GM12878 (cell line): ENCODE measurements around the gene VSTM2B. TPM values are rescaled to one million over a fixed set of nuclear protein-coding genes. Genes with fewer than 3 reads are reported as not detected.

Experiments
- ATAC-seq: fragments of 200-7000 bp; cut with Tn5 transposase; 3 replicates; pipeline ENCODE4 v1.9.1; 2020; ENCODE audit warnings: mild to moderate bottlenecking, moderate library complexity
- BruUV-seq: library from RNA; stranded (reverse); fragments of 400-500 nt; replicated peaks from 2 replicates; lab custom pipeline; 2021; lab: Mats Ljungman, UMichigan
- CTCF ChIA-PET: fragments of 300-600 bp; sonication (Branson Sonifier 250); formaldehyde crosslinking; extraction: SDS; loops from one replicate; lab custom pipeline; 2021; ENCODE audit warnings: inconsistent platforms; lab: Yijun Ruan, JAX
- POLR2A ChIA-PET: fragments of 350-600 bp; formaldehyde crosslinking; extraction: SDS; loops from one replicate; lab custom pipeline; 2021; ENCODE audit warnings: inconsistent platforms; lab: Charles Lee
- RAD21 ChIA-PET: fragments of 300-600 bp; sonication (Branson Sonifier 250); formaldehyde crosslinking; loops from one replicate; lab custom pipeline; 2023; ENCODE audit warnings: antibody characterized with exemption; ENCODE audit not compliant: unreplicated experiment; lab: Charles Lee
- SMC1A ChIA-PET: fragments of 300-600 bp; sonication (Branson Sonifier 250); formaldehyde crosslinking; loops from one replicate; lab custom pipeline; 2023; ENCODE audit not compliant: unreplicated experiment, uncharacterized antibody; lab: Charles Lee
- DNase-seq: peaks from one replicate; pipeline ENCODE4 v3.0.0-alpha.2; 2011; ENCODE audit warnings: low read depth, low spot score
- FAIRE-seq: peaks from 3 replicates; lab custom pipeline; 2011; peaks lifted over from hg19 to GRCh38; lab: Jason Lieb, UNC
- H2AFZ ChIP-seq: 2 replicates; pipeline ENCODE4 v1.6.0; 2011; ENCODE audit warnings: low read depth, low read length, control low read depth; ENCODE audit not compliant: control insufficient read depth
- H3K27ac ChIP-seq: 2 replicates; pipeline ENCODE4 v1.5.1; 2011; ENCODE audit warnings: control low read depth; ENCODE audit not compliant: control insufficient read depth, insufficient read depth
- H3K27me3 ChIP-seq, 2 experiments: replicated peaks in 1 of 2; 2 replicates each; pipeline versions ENCODE4 v1.6.0 to v1.6.1; 2011; ENCODE audit warnings: low read length in 1 of 2; ENCODE audit not compliant: control insufficient read depth in 2 of 2, insufficient read depth in 2 of 2
- H3K36me3 ChIP-seq, 2 experiments: 2 replicates each; pipeline ENCODE4 v1.5.1; 2011; ENCODE audit warnings: low read length in 1 of 2; ENCODE audit not compliant: control insufficient read depth in 2 of 2, insufficient read depth in 2 of 2
- H3K4me1 ChIP-seq: 2 replicates; pipeline ENCODE4 v1.6.1; 2011; ENCODE audit warnings: mild to moderate bottlenecking, low read length, moderate library complexity, mixed read lengths; ENCODE audit not compliant: control insufficient read depth, insufficient read depth
- H3K4me2 ChIP-seq: 2 replicates; pipeline ENCODE4 v1.6.0; 2011; ENCODE audit warnings: control low read depth; ENCODE audit not compliant: control insufficient read depth, insufficient read depth
- H3K4me3 ChIP-seq: fragments of 200-600 bp; sonication (generic); 2 replicates; pipeline ENCODE4 v1.5.1; 2016
- H3K79me2 ChIP-seq: 2 replicates; pipeline ENCODE4 v1.6.0; 2011; ENCODE audit warnings: low read length; ENCODE audit not compliant: control insufficient read depth, insufficient read depth
- H3K9ac ChIP-seq: 2 replicates; pipeline ENCODE4 v1.8.0; 2011; ENCODE audit warnings: low read length, control low read depth, mixed read lengths; ENCODE audit not compliant: control insufficient read depth, insufficient read depth
- H3K9me3 ChIP-seq: replicated peaks from 3 replicates; pipeline ENCODE4 v1.5.1; 2011; ENCODE audit warnings: mild to moderate bottlenecking, low read length; ENCODE audit not compliant: control insufficient read depth, insufficient read depth
- H4K20me1 ChIP-seq: 2 replicates; pipeline ENCODE4 v1.6.0; 2011; ENCODE audit not compliant: control insufficient read depth, insufficient read depth
- ATF3 ChIP-seq: IDR thresholded peaks from 2 replicates; pipeline ENCODE4 v1.6.1; 2011; ENCODE audit warnings: low read depth, mild to moderate bottlenecking, low read length, moderate library complexity, borderline replicate concordance; ENCODE audit errors: extremely low read depth
- BMI1 ChIP-seq: fragments of 450-650 bp; IDR thresholded peaks from 2 replicates; pipeline ENCODE4 v1.6.1; 2016; ENCODE audit warnings: mild to moderate bottlenecking, moderate library complexity, borderline replicate concordance
- E4F1 ChIP-seq: fragments of 450-650 bp; IDR thresholded peaks from 2 replicates; pipeline ENCODE4 v1.6.1; 2018; ENCODE audit warnings: borderline replicate concordance, mild to moderate bottlenecking; ENCODE audit not compliant: partially characterized antibody
- ELK1 ChIP-seq: IDR thresholded peaks from 2 replicates; pipeline ENCODE4 v1.6.1; 2012; ENCODE audit warnings: low read depth, low read length, improper control_type of control experiment
- EP300 ChIP-seq, 2 experiments: fragments of 150-350 bp in 1 of 2; IDR thresholded peaks; 2 replicates each; pipeline ENCODE4 v1.6.1; 2011 to 2012; ENCODE audit warnings: low read depth in 2 of 2, low read length in 2 of 2, borderline replicate concordance in 1 of 2, improper control_type of control experiment in 1 of 2, inconsistent platforms in 1 of 2; ENCODE audit not compliant: control insufficient read depth in 1 of 2
- IRF4 ChIP-seq: IDR thresholded peaks from 2 replicates; pipeline ENCODE4 v1.6.1; 2011; ENCODE audit warnings: low read depth, low read length
- LARP7 ChIP-seq: fragments of 450-650 bp; IDR thresholded peaks from 2 replicates; pipeline ENCODE4 v1.6.1; 2017; ENCODE audit warnings: mild to moderate bottlenecking
- MTA2 ChIP-seq: fragments of 450-650 bp; IDR thresholded peaks from 2 replicates; pipeline ENCODE4 v1.6.1; 2016; ENCODE audit warnings: low read depth, mild to moderate bottlenecking, moderate library complexity
- MYC ChIP-seq: IDR thresholded peaks from 2 replicates; pipeline ENCODE4 v1.6.1; 2011; ENCODE audit warnings: mild to moderate bottlenecking, low read length, moderate library complexity, inconsistent platforms; ENCODE audit not compliant: insufficient read depth, insufficient replicate concordance, insufficient read length, severe bottlenecking
- NRF1 ChIP-seq: conservative IDR thresholded peaks from 2 replicates; pipeline ENCODE4 v1.6.1; 2011; ENCODE audit warnings: mild to moderate bottlenecking, low read depth, low read length, improper control_type of control experiment
- SIN3A ChIP-seq: IDR thresholded peaks from 2 replicates; pipeline ENCODE4 v1.6.1; 2012; ENCODE audit warnings: low read depth, low read length, improper control_type of control experiment
- SMARCA5 ChIP-seq: fragments of 450-650 bp; IDR thresholded peaks from 2 replicates; pipeline ENCODE4 v1.6.1; 2017; ENCODE audit warnings: mild to moderate bottlenecking
- STAT1 ChIP-seq: fragments of 450-650 bp; conservative IDR thresholded peaks from 2 replicates; pipeline ENCODE4 v1.6.1; 2014; ENCODE audit warnings: antibody characterized with exemption, mild to moderate bottlenecking
- WGBS: methylation state at CpG from one replicate; pipeline ENCODE4 v1.1.6; 2016; ENCODE audit warnings: low lambda C conversion rate; ENCODE audit not compliant: insufficient replicate concordance, insufficient coverage; ENCODE audit errors: missing lambda C conversion rate; 5-methylcytosine and 5-hydroxymethylcytosine counted together
- in situ Hi-C: fragments of 300-500 bp; cut with MboI; formaldehyde crosslinking; loops from 9 replicates; pipeline ENCODE4 v1.14.3; 2018; ENCODE audit warnings: mixed read lengths
- intact Hi-C: fragments of 100-400 bp; cut with micrococcal nuclease; formaldehyde crosslinking; loops from one replicate; pipeline ENCODE4 v1.14.2; 2022; ENCODE audit not compliant: unreplicated experiment
- polyA plus RNA-seq, 11 experiments: library from polyadenylated mRNA; depleted of rRNA in 4 of 11; unstranded in 6 of 11; stranded (reverse) in 5 of 11; fragments of >200 nt; fragmentation: Nextera tagmentation in 4 of 11; fragmentation: Illumina TruSeq in 1 of 11; extraction: Ambion mirVana in 4 of 11; extraction: Trizol in 1 of 11; gene quantifications; 1 replicate in 1 of 11; 2 replicates in 10 of 11; pipeline versions ENCODE4 v1.2.1 to v1.2.3, GENCODE V29; 2011 to 2016; ENCODE audit warnings: inconsistent platforms in 2 of 11, missing spikeins in 2 of 11, low read depth in 1 of 11
- total RNA-seq, 4 experiments: library from RNA; depleted of rRNA in 3 of 4; stranded (reverse); fragments of >200 nt in 3 of 4; fragmentation: Illumina TruSeq in 1 of 4; extraction: Trizol in 1 of 4; gene quantifications; 2 replicates each; pipeline versions ENCODE4 v1.2.1 to v1.2.3, GENCODE V29; 2013 to 2021
- TF ChIP-seq, protein P1 (sequence below): IDR thresholded peaks from 2 replicates; pipeline ENCODE4 v1.6.1; 2012; ENCODE audit warnings: improper control_type of control experiment, low read depth, low read length; ENCODE audit not compliant: insufficient replicate concordance

The VSTM2B gene
- total and polyA plus RNA-seq, 10 of the 15 experiments (the other 5 are each of a cell fraction or from before 2014, with no cell fraction given), result not detected

DNA sequence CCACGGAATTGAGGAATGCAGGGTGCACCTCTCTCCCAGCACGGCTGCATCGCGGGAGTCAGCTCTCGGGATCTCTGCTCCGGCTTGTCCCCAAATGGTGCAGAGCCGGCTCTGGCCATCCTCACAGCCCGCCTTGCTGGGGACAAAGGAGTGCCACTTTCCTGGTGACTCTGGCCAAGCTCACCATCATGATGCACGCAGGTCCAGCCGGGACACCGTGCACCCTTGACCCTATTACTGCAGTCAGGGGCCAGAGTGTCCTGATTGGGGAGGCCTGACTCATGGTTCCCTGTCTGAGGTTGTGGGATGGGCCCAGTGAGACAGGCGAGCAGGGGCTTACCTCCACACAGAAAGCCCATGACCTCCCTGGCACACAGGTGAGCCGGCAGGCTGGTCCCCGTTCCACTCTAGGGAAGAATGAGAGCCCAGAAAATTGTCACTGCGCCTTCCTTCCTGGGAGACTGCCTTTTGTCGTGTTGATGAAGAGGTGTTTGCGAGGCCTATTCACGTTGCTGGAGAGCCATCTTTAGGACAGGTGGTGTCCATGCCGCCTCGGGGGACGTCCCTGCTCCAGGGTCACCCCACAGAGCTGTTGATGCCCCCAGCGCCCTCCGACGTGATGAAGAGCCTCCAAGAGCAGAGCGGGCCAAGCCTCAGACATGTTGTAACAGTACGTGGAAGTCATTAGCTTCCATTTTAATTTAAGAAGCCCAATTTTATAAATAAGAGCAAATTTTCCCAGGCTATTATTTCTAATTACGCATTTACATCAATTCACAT, 18.5 kb upstream of the VSTM2B start:
- no peak for FAIRE-seq
- no TSS peak for BruUV-seq
- intact Hi-C loops, result no loop called here
- Histone ChIP-seq H3K4me1 (no peaks in the 10 kb centered on the region), H3K4me2 (no peak overlapping the region), H3K4me3 (no peak overlapping the region), H3K27me3 (no peaks in the 10 kb centered on the region), H2AFZ (no peak overlapping the region), H3K27ac (no peak overlapping the region), H3K79me2 (no peaks in the 10 kb centered on the region), H3K36me3 (no peaks in the 10 kb centered on the region), H3K9me3 (no peaks in the 10 kb centered on the region), H4K20me1 (no peaks in the 10 kb centered on the region), H3K9ac (no peak overlapping the region)
- in situ Hi-C loops, result no loop called here
- 43% methylated on average over 27 of the region's 27 CpGs for WGBS
- ChIA-PET RAD21 (no interaction called here), SMC1A (no interaction called here), CTCF (no interaction called here), POLR2A (no interaction called here)
- no peak for DNase-seq
- ATAC-seq, result no peak
- TF ChIP-seq ELK1 (no peak), EP300 (IDR thresholded peaks at IDR 0.05; ENCODE audit: borderline replicate concordance in 1 of 2, control insufficient read depth in 1 of 2, low read depth in 2 of 2, low read length in 2 of 2) (no peak), SIN3A (no peak), MYC (no peak), SMARCA5 (no peak), IRF4 (no peak), E4F1 (no peak), STAT1 (no peak), MTA2 (no peak), ATF3 (no peak), BMI1 (no peak), NRF1 (no peak), LARP7 (no peak)
- TF ChIP-seq, protein P1, sequence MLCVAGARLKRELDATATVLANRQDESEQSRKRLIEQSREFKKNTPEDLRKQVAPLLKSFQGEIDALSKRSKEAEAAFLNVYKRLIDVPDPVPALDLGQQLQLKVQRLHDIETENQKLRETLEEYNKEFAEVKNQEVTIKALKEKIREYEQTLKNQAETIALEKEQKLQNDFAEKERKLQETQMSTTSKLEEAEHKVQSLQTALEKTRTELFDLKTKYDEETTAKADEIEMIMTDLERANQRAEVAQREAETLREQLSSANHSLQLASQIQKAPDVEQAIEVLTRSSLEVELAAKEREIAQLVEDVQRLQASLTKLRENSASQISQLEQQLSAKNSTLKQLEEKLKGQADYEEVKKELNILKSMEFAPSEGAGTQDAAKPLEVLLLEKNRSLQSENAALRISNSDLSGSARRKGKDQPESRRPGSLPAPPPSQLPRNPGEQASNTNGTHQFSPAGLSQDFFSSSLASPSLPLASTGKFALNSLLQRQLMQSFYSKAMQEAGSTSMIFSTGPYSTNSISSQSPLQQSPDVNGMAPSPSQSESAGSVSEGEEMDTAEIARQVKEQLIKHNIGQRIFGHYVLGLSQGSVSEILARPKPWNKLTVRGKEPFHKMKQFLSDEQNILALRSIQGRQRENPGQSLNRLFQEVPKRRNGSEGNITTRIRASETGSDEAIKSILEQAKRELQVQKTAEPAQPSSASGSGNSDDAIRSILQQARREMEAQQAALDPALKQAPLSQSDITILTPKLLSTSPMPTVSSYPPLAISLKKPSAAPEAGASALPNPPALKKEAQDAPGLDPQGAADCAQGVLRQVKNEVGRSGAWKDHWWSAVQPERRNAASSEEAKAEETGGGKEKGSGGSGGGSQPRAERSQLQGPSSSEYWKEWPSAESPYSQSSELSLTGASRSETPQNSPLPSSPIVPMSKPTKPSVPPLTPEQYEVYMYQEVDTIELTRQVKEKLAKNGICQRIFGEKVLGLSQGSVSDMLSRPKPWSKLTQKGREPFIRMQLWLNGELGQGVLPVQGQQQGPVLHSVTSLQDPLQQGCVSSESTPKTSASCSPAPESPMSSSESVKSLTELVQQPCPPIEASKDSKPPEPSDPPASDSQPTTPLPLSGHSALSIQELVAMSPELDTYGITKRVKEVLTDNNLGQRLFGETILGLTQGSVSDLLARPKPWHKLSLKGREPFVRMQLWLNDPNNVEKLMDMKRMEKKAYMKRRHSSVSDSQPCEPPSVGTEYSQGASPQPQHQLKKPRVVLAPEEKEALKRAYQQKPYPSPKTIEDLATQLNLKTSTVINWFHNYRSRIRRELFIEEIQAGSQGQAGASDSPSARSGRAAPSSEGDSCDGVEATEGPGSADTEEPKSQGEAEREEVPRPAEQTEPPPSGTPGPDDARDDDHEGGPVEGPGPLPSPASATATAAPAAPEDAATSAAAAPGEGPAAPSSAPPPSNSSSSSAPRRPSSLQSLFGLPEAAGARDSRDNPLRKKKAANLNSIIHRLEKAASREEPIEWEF, result no peak
